ENCODE results near the gene CRISPLD2. TPM values are rescaled to one million over a fixed set of nuclear protein-coding genes. Genes with fewer than 3 reads are reported as not detected.

Gene CRISPLD2
- total and polyA plus RNA-seq, 10 of the 15 experiments (the other 5 are each of a cell fraction or from before 2014, with no cell fraction given) = 0.03 to 0.30 (median 0.08) TPM; not detected in 5

- no peak for TF ChIP-seq ZNF687 (IDR thresholded peaks at IDR 0.05)
- no peak for TF ChIP-seq CUX1 (IDR thresholded peaks at IDR 0.05; ENCODE audit: insufficient replicate concordance, low read depth, low read length)
- no peak for TF ChIP-seq FOXM1 (IDR thresholded peaks at IDR 0.05; ENCODE audit: low read depth, low read length)
- no peak for TF ChIP-seq BACH1 (IDR thresholded peaks at IDR 0.05; ENCODE audit: borderline replicate concordance)
- no peak for TF ChIP-seq NBN (IDR thresholded peaks at IDR 0.05)
- no peak for TF ChIP-seq RAD51 (IDR thresholded peaks at IDR 0.05)
- no peak for TF ChIP-seq ZNF592 (IDR thresholded peaks at IDR 0.05)
Measured at GRCh38 chr16:84775262-84775810, 44.4 kb upstream of the CRISPLD2 start (continued).

Data from GM12878 (cell line).